CD4-positive, alpha-beta T cell treated with Interleukin-6 for 4 hours (primary cell): Measurements from ENCODE around the gene CAMK1D.

Experiments
- DNase-seq: peaks from one replicate; pipeline ENCODE4 v3.0.0-alpha.2; 2020; ENCODE audit warnings: mixed read lengths

The CAMK1D gene

GRCh38 chr10:12602521-12602920, 253.2 kb downstream of the CAMK1D start:
- no peak for DNase-seq

- no peak for DNase-seq
Measured at GRCh38 chr10:12603766-12604470, 254.6 kb downstream of the CAMK1D start.

GRCh38 chr10:12605580-12606405, 256.4 kb downstream of the CAMK1D start:
- peak; percentile 53 for DNase-seq

- no peak for DNase-seq
Measured at GRCh38 chr10:12606461-12606860, 257.1 kb downstream of the CAMK1D start.

GRCh38 chr10:12608761-12609160, 259.4 kb downstream of the CAMK1D start:
- DNase-seq, result no peak

- DNase-seq, result no peak
Measured at GRCh38 chr10:12609435-12609834, 260.1 kb downstream of the CAMK1D start.

- no peak for DNase-seq
Measured at GRCh38 chr10:12613136-12613535, 263.8 kb downstream of the CAMK1D start.

GRCh38 chr10:12614177-12614995, 265.0 kb downstream of the CAMK1D start:
- DNase-seq, result no peak

GRCh38 chr10:12615296-12616220, 266.2 kb downstream of the CAMK1D start:
- DNase-seq, result no peak

GRCh38 chr10:12617191-12618175, 268.1 kb downstream of the CAMK1D start:
- DNase-seq, result no peak

GRCh38 chr10:12622016-12622415, 272.7 kb downstream of the CAMK1D start:
- no peak for DNase-seq

- no peak for DNase-seq
Measured at GRCh38 chr10:12622691-12623090, 273.3 kb downstream of the CAMK1D start.

- no peak for DNase-seq
Measured at GRCh38 chr10:12625393-12626023, 276.2 kb downstream of the CAMK1D start.

- no peak for DNase-seq
Measured at GRCh38 chr10:12628153-12628552, 278.8 kb downstream of the CAMK1D start.

GRCh38 chr10:12628964-12629766, 279.8 kb downstream of the CAMK1D start:
- no peak for DNase-seq

- DNase-seq, result no peak
Measured at GRCh38 chr10:12629767-12630165, 280.4 kb downstream of the CAMK1D start.

- no peak for DNase-seq
Measured at GRCh38 chr10:12631216-12631615, 281.9 kb downstream of the CAMK1D start.

- DNase-seq, result no peak
Measured at GRCh38 chr10:12631787-12632562, 282.6 kb downstream of the CAMK1D start.
